Fibroblast of pulmonary artery (primary cell): Measurements from ENCODE around the gene C1QTNF8.
A peak's percentile ranks its signal among the peaks of the same experiment; 100 is the strongest.

Experiments used
- DNase-seq: peaks from one replicate; pipeline ENCODE4 v3.0.0-alpha.2; 2010; ENCODE audit warnings: low read depth
- H3K4me3 ChIP-seq: replicated peaks from 2 replicates; pipeline ENCODE4 v1.5.1; 2011; ENCODE audit warnings: low read depth, mild to moderate bottlenecking, control low read depth, low read length, moderate library complexity
- CTCF ChIP-seq: IDR thresholded peaks from 2 replicates; pipeline ENCODE4 v1.5.1; 2011; ENCODE audit warnings: mild to moderate bottlenecking, control low read depth, low read length, inconsistent platforms; ENCODE audit errors: missing control alignments

The C1QTNF8 gene

DNA sequence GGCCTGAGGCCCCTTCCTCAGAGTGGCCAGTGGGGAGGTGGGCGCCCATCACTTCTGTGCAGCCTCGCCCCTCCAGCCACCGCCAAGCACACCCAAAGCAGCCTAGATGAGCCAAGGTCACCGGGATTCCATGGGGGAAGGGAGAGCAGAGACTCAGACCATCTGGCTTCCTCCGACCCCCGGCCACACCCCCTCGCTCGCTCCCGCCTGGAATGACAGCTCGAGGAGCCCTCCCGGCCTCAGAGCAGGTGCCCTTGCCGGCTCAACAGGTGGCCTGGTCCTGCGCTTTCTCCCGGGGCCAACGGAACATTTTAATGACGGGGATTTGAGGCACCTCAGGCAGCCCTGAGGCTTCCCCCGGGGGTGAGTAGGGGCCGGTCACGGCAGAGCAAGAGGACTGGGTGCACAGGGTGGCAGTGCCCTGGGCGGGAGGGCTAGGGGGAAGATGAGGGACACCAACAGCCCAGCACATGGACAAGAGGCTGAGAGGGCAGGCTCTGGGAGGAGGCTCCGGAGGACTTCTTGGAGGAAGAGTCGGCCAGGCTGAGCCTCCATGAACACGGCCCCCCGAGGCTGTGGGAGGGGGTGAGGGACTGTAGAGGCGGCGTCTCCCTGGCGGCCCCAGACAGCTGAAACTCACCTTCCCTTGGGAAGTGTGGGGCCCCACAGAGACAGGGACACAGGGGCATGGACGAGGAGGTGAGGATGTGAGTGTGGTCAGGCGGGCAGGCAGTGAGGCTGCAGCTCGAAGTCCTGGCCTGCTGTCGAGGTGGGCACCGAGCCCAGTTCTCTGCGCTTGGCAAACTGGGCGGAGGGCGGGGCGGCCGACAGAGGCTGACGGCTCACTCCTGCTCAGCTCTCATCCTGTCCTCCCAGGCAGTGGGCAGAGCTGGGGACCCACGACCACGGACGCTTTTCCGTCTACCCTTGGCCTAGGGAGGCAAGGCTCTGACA is 12.5 kb upstream of the C1QTNF8 start:
- no peak overlapping the region for H3K4me3 ChIP-seq
- peak; percentile 11 for DNase-seq
- TF ChIP-seq CTCF, result no peak

DNA sequence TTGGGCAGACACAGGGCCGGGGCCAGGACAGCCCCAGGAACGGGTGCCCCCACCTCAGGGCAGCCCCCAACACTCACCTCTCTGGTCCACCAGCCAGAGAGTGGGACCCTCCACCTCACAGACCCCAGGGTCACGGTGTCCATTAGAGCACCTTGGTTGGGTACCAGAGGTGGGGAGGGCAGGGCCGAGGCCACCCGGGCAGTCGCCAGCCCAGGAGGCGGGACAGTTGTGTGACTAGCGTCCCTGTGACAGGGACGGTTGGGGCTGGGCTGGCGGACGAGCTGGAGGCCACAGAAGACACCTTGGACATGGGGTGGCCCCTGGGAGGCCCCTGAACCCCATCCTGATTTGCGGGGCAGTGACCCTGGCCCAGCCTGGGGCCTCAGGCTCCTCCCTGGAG is 11.7 kb upstream of the C1QTNF8 start:
- TF ChIP-seq CTCF, result no peak
- DNase-seq, result no peak
- H3K4me3 ChIP-seq, result no peak overlapping the region

DNA sequence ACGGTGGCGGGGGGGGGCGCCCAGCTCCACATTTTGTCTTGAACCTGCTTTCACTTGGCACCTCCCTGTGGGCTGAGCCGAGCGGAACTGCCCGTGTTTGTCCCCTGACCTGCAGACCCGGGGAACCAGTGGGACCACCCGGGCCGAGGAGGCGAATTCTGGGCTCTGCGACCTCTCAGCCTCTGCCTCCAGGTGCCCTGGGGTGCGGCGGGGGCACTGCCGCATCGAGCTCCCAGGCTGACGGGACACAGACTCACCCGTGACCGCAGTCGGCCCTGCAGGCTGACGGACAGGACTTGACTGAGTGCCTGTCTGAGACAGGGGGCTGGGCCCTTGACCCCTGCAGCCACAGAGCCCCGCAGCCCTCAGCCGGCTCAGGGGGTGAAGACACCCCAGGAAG is 11.1 kb upstream of the C1QTNF8 start:
- no peak for TF ChIP-seq CTCF
- H3K4me3 ChIP-seq, result no peak overlapping the region
- no peak for DNase-seq

GRCh38 chr16:1106659-1107058 is 10.6 kb upstream of the C1QTNF8 start:
- no peak overlapping the region for H3K4me3 ChIP-seq
- no peak for DNase-seq
- no peak for TF ChIP-seq CTCF

DNA sequence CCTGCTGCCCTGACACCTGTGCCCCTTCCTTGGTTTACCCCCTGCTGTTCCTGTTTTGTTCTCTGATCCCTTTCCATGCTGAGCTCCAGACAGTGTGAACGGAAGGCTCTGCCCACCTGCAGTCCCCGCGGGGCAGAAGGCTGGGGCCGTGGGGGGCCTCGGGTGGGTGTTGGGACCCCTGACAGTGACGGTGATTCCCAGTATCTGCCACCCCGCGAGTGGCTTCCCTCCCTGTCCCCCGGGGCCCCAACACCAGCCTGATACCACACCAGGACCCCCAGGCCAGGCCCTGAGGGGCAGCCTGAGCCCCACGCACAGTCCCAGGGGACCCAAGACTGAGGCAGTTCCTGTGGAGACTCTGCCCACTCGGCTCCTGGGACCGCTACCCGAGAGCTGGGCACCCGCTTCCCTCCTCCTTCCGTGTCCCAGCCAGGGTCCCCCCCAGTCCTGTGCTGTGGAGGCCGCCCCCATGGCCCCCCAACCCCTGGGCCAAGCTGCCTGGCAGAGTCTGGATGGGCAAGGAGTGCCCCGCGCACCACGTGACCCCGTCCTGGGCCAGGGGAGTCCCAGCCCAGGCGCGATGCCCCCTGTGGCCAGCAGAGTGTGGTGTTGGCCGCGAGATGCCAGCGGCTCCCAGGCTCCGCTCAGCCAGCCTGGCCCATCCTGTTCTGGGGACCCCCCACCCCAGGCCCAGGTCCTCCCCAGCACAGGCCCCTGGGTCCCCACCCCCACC is 10.0 kb upstream of the C1QTNF8 start:
- TF ChIP-seq CTCF, result peak; percentile 71
- H3K4me3 ChIP-seq, result no peak overlapping the region
- DNase-seq, result peak; percentile 57

DNA sequence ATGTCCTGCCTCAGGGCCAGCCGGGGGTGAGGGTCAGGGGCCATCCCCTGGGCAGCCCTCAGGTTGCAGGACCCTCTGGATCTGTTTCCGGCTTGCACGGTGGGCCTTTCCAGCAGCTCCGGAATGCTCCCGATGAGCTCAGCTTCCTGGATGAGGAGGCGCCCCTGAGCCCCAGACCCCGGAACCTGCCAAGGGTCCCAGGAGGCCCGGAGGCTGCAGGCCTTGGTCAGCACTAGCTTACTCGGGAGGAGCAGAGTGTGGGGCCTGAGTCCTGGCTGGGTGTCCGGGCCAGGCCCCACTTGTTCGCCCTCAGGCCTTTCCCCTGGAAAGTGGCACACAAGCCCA is 7.6 kb upstream of the C1QTNF8 start:
- TF ChIP-seq CTCF, result no peak
- no peak for DNase-seq
- H3K4me3 ChIP-seq, result no peak overlapping the region
